ENCODE results near the gene FCN3.

Gene FCN3

GRCh38 chr1:27331922-27332321, 42.7 kb downstream of the FCN3 start:
- no peak for TF ChIP-seq CTCF (IDR thresholded peaks at IDR 0.05; ENCODE audit: unreplicated experiment in 3 of 3)
- Mint-ChIP-seq H3K27ac (no peak overlapping the region), H3K4me1 (peaks cover 7% of the 10 kb centered on the region), H3K27me3 (ENCODE audit: low read depth) (no peaks in the 10 kb centered on the region), H3K9me3 (no peaks in the 10 kb centered on the region), H3K36me3 (ENCODE audit: low read depth) (peaks cover 55% of the 10 kb centered on the region), H3K4me3 (no peak overlapping the region)

- no peak overlapping the region for H3K4me3 Mint-ChIP-seq
- no peak for TF ChIP-seq CTCF (IDR thresholded peaks at IDR 0.05; ENCODE audit: unreplicated experiment in 3 of 3)
- no peaks in the 10 kb centered on the region for H3K27me3 Mint-ChIP-seq (ENCODE audit: low read depth)
- peaks cover 12% of the 10 kb centered on the region for H3K4me1 Mint-ChIP-seq
- H3K36me3 Mint-ChIP-seq (ENCODE audit: low read depth) = peaks cover 51% of the 10 kb centered on the region
- H3K9me3 Mint-ChIP-seq = no peaks in the 10 kb centered on the region
- no peak overlapping the region for H3K27ac Mint-ChIP-seq
Measured at GRCh38 chr1:27331426-27331825, 43.2 kb downstream of the FCN3 start.

GRCh38 chr1:27330786-27331185, 43.8 kb downstream of the FCN3 start:
- Mint-ChIP-seq H3K9me3 (no peaks in the 10 kb centered on the region), H3K27me3 (ENCODE audit: low read depth) (no peaks in the 10 kb centered on the region), H3K36me3 (ENCODE audit: low read depth) (peaks cover 49% of the 10 kb centered on the region), H3K4me1 (peaks cover 17% of the 10 kb centered on the region), H3K4me3 (no peak overlapping the region), H3K27ac (no peak overlapping the region)
- no peak for TF ChIP-seq CTCF (IDR thresholded peaks at IDR 0.05; ENCODE audit: unreplicated experiment in 3 of 3)

- no peak for TF ChIP-seq CTCF (IDR thresholded peaks at IDR 0.05; ENCODE audit: unreplicated experiment in 3 of 3)
- Mint-ChIP-seq H3K4me3 (no peak overlapping the region), H3K4me1 (peaks cover 31% of the 10 kb centered on the region), H3K36me3 (ENCODE audit: low read depth) (peaks cover 46% of the 10 kb centered on the region), H3K27me3 (ENCODE audit: low read depth) (no peaks in the 10 kb centered on the region), H3K27ac (no peak overlapping the region), H3K9me3 (no peaks in the 10 kb centered on the region)
Measured at GRCh38 chr1:27327964-27328363, 46.7 kb downstream of the FCN3 start.

GRCh38 chr1:27325286-27325685, 49.3 kb downstream of the FCN3 start:
- Mint-ChIP-seq H3K27ac (no peak overlapping the region), H3K4me1 (peaks cover 39% of the 10 kb centered on the region), H3K27me3 (ENCODE audit: low read depth) (no peaks in the 10 kb centered on the region), H3K9me3 (no peaks in the 10 kb centered on the region), H3K4me3 (peak overlapping the region in 1 of 3 experiments; percentile 43), H3K36me3 (ENCODE audit: low read depth) (peaks cover 33% of the 10 kb centered on the region)
- TF ChIP-seq CTCF (IDR thresholded peaks at IDR 0.05; ENCODE audit: unreplicated experiment in 3 of 3) = no peak

GRCh38 chr1:27322569-27323240, 51.9 kb downstream of the FCN3 start:
- no peaks in the 10 kb centered on the region for H3K9me3 Mint-ChIP-seq
- peak overlapping the region; percentile 96 to 99 (median 97) for H3K4me3 Mint-ChIP-seq
- H3K36me3 Mint-ChIP-seq (ENCODE audit: low read depth) = peaks cover 18% of the 10 kb centered on the region
- H3K4me1 Mint-ChIP-seq = peaks cover 46% of the 10 kb centered on the region
- TF ChIP-seq CTCF (IDR thresholded peaks at IDR 0.05; ENCODE audit: unreplicated experiment in 3 of 3) = no peak
- peak overlapping the region; percentile 93 to 95 (median 95) for H3K27ac Mint-ChIP-seq
- H3K27me3 Mint-ChIP-seq (ENCODE audit: low read depth) = no peaks in the 10 kb centered on the region

Data from nephron (organoid).